Loucy (cell line): ENCODE measurements around the gene KATNBL1.

Experiments
- H2AFZ ChIP-seq: fragments of 200-600 bp; sonication (generic); 2 replicates; pipeline ENCODE4 v1.6.0; 2016; ENCODE audit warnings: antibody characterized with exemption, mild to moderate bottlenecking, low read length, moderate library complexity
- H3F3A ChIP-seq: fragments of 200-600 bp; 2 replicates; pipeline ENCODE4 v1.6.0; 2016; ENCODE audit warnings: antibody characterized with exemption, low read depth, mild to moderate bottlenecking
- H3K27me3 ChIP-seq: fragments of 200-600 bp; sonication (generic); 2 replicates; pipeline ENCODE4 v1.6.1; 2014; ENCODE audit warnings: low read length, mild to moderate bottlenecking; ENCODE audit not compliant: insufficient read depth, poor library complexity, severe bottlenecking
- H3K36me3 ChIP-seq: fragments of 200-600 bp; sonication (generic); 2 replicates; pipeline ENCODE4 v1.6.1; 2016; ENCODE audit warnings: low read length; ENCODE audit not compliant: insufficient read depth
- H3K4me1 ChIP-seq: fragments of 200-600 bp; sonication (generic); 2 replicates; pipeline ENCODE4 v1.5.1; 2014; ENCODE audit warnings: low read length, mild to moderate bottlenecking; ENCODE audit not compliant: insufficient read depth, poor library complexity, severe bottlenecking
- H3K4me2 ChIP-seq: fragments of 200-600 bp; sonication (generic); 2 replicates; pipeline ENCODE4 v1.6.0; 2014; ENCODE audit warnings: antibody characterized with exemption, low read length, low read depth, mild to moderate bottlenecking; ENCODE audit not compliant: poor library complexity, severe bottlenecking
- H3K4me3 ChIP-seq: fragments of 200-600 bp; sonication (generic); 2 replicates; pipeline ENCODE4 v1.5.1; 2014; ENCODE audit warnings: low read length, mild to moderate bottlenecking, mixed read lengths; ENCODE audit not compliant: poor library complexity, severe bottlenecking
- H3K79me2 ChIP-seq: fragments of 200-600 bp; sonication (generic); 2 replicates; pipeline ENCODE4 v1.6.1; 2014; ENCODE audit warnings: low read length; ENCODE audit not compliant: insufficient read depth
- H3K9ac ChIP-seq: fragments of 200-600 bp; sonication (generic); 2 replicates; pipeline ENCODE4 v1.6.0; 2014; ENCODE audit warnings: mild to moderate bottlenecking, low read depth, low read length, moderate library complexity; ENCODE audit not compliant: poor library complexity, severe bottlenecking
- H3K9me2 ChIP-seq: fragments of 200-600 bp; sonication (generic); replicated peaks from 2 replicates; pipeline ENCODE4 v1.6.1; 2016; ENCODE audit warnings: low read depth, low read length, mixed read lengths
- H3K9me3 ChIP-seq: fragments of 200-600 bp; sonication (generic); 2 replicates; pipeline ENCODE4 v1.6.1; 2014; ENCODE audit warnings: mild to moderate bottlenecking, antibody characterized with exemption, low read length, low read depth; ENCODE audit not compliant: insufficient read depth
- H4K20me1 ChIP-seq: fragments of 200-600 bp; sonication (generic); 2 replicates; pipeline ENCODE4 v1.6.0; 2014; ENCODE audit warnings: antibody characterized with exemption, low read length, mild to moderate bottlenecking; ENCODE audit not compliant: insufficient read depth, poor library complexity, severe bottlenecking
- EZH2phosphoT487 ChIP-seq: fragments of 200-600 bp; IDR thresholded peaks from 2 replicates; pipeline ENCODE4 v1.6.1; 2018; ENCODE audit warnings: antibody characterized with exemption, mild to moderate bottlenecking, moderate library complexity, borderline replicate concordance
- TF ChIP-seq, protein P1 (sequence below): fragments of 200-600 bp; sonication (generic); conservative IDR thresholded peaks from 2 replicates; pipeline ENCODE4 v1.5.1; 2014; ENCODE audit warnings: mild to moderate bottlenecking, antibody characterized with exemption, low read length

KATNBL1 gene

DNA sequence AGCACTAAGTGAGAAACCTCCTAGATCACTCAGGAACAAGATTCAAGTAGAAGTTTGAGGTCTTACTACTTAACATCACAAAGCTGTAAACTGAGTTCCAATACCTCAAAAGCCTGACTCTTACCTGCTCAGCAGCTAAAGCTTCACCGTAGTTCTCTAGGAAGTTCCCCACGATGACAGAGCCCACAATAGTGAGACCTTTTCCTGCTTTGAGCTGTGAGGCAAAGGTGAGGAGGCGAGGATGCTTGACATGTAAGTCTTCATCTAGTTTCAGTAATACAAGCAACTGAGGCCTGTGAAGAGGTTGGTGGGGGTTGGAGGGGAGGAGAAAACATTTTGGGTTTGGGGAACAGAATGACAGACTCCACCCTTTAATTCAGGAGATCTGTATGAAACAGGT, 30.6 kb upstream of the KATNBL1 start:
- Histone ChIP-seq H3K79me2 (no peaks in the 10 kb centered on the region), H3F3A (no peaks in the 10 kb centered on the region; the same call in 1 of the 2 replicates), H3K9me2 (no peaks in the 10 kb centered on the region), H2AFZ (no peak overlapping the region), H3K9me3 (no peaks in the 10 kb centered on the region), H3K4me3 (no peak overlapping the region), H3K4me1 (no peaks in the 10 kb centered on the region), H3K9ac (no peak overlapping the region), H4K20me1 (no peaks in the 10 kb centered on the region), H3K36me3 (peaks cover 92% of the 10 kb centered on the region), H3K27me3 (no peaks in the 10 kb centered on the region), H3K4me2 (no peak overlapping the region)
- no peak for TF ChIP-seq EZH2phosphoT487
- TF ChIP-seq, protein P1, sequence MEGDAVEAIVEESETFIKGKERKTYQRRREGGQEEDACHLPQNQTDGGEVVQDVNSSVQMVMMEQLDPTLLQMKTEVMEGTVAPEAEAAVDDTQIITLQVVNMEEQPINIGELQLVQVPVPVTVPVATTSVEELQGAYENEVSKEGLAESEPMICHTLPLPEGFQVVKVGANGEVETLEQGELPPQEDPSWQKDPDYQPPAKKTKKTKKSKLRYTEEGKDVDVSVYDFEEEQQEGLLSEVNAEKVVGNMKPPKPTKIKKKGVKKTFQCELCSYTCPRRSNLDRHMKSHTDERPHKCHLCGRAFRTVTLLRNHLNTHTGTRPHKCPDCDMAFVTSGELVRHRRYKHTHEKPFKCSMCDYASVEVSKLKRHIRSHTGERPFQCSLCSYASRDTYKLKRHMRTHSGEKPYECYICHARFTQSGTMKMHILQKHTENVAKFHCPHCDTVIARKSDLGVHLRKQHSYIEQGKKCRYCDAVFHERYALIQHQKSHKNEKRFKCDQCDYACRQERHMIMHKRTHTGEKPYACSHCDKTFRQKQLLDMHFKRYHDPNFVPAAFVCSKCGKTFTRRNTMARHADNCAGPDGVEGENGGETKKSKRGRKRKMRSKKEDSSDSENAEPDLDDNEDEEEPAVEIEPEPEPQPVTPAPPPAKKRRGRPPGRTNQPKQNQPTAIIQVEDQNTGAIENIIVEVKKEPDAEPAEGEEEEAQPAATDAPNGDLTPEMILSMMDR = no peak

DNA sequence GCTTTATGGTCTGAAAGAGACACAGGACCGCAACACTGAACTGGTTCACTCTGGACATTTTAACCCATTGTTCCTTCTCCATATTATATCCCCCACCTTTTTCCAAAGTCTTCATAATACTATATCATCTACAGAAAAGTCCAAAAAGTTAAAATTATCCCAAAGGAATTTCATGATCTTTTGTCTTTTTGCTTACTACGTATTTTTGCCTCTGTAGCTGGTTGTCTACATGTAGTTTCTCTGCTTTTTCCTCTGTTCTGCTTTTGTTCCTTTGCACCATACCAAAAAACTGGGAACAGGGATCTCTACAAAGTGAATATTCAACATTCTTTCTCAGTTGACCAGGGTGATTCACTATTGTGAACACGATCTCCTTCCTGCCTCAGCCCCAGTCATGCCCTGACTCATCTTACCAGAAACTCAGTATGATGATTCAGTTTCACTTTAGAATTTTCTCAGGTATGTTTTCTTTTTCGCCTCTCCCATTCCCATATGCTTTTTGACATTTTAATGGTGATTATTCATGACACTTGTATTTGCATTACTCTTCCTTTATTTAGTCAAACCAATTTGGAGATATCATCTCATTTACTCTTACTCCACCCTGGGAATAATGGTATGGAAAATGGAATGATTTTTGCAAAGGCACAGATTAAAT, 29.4 kb upstream of the KATNBL1 start:
- H3K9me3 ChIP-seq = no peaks in the 10 kb centered on the region
- no peaks in the 10 kb centered on the region for H3K27me3 ChIP-seq
- no peaks in the 10 kb centered on the region; the same call in 1 of the 2 replicates for H3F3A ChIP-seq
- H3K4me3 ChIP-seq = no peak overlapping the region
- H3K9ac ChIP-seq = no peak overlapping the region
- H3K4me1 ChIP-seq = no peaks in the 10 kb centered on the region
- H2AFZ ChIP-seq = no peak overlapping the region
- no peak for TF ChIP-seq EZH2phosphoT487
- TF ChIP-seq, protein P1 = no peak
- no peaks in the 10 kb centered on the region for H3K79me2 ChIP-seq
- H4K20me1 ChIP-seq = no peaks in the 10 kb centered on the region
- H3K9me2 ChIP-seq = no peaks in the 10 kb centered on the region
- no peak overlapping the region for H3K4me2 ChIP-seq
- peaks cover 91% of the 10 kb centered on the region for H3K36me3 ChIP-seq

DNA sequence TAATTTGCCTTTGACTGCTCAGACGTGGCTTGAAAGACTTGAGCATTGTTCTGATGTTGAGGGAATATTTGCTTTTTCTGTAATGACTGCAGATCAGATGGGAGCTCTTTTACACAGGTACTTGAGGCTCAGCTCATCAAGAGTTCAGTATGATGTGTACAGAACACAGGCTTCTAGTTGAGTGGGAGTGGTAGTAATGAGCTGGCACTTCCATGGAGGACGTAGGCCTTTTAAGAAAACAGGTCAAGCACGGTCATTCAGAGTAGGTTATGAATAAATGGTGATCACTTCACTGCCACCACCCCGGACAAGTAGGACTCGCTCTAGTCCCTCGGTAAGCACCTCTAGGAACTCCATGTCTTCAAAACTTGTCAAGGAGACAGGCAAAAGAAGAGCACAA, 23.7 kb upstream of the KATNBL1 start:
- peaks cover 4% of the 10 kb centered on the region; the same call in 1 of the 2 replicates for H3F3A ChIP-seq
- H3K9me3 ChIP-seq = no peaks in the 10 kb centered on the region
- no peak overlapping the region for H2AFZ ChIP-seq
- no peaks in the 10 kb centered on the region for H3K27me3 ChIP-seq
- H3K36me3 ChIP-seq = peaks cover 86% of the 10 kb centered on the region
- TF ChIP-seq EZH2phosphoT487 = no peak
- TF ChIP-seq, protein P1 = no peak
- no peaks in the 10 kb centered on the region for H4K20me1 ChIP-seq
- H3K9ac ChIP-seq = no peak overlapping the region
- H3K79me2 ChIP-seq = no peaks in the 10 kb centered on the region
- no peaks in the 10 kb centered on the region for H3K4me1 ChIP-seq
- no peak overlapping the region for H3K4me3 ChIP-seq
- H3K9me2 ChIP-seq = no peaks in the 10 kb centered on the region
- no peak overlapping the region for H3K4me2 ChIP-seq
